Lung microvascular endothelial cell (primary cell): Measurements from ENCODE around the gene KIF5B. TPM values are rescaled to one million over a fixed set of nuclear protein-coding genes. Genes with fewer than 3 reads are reported as not detected.
"Not testable (repeated sequence)": the region's sequence is repeated elsewhere in the genome, so short reads cannot be mapped to it uniquely, and the experiment has no call there.

Experiments
- DNase-seq, 2 donors: peaks; one replicate each; pipeline versions ENCODE4 v3.0.0 to v3.0.0-alpha.2; 2010; ENCODE audit warnings: low read depth in 2 of 2
- total RNA-seq: library from RNA; depleted of rRNA; stranded (reverse); fragments of >200 nt; gene quantifications from 2 replicates; pipeline ENCODE4 v1.2.1, GENCODE V29; 2014

Gene KIF5B
- total RNA-seq, 1 donor from 2014 or later, result 91.9 TPM

DNA sequence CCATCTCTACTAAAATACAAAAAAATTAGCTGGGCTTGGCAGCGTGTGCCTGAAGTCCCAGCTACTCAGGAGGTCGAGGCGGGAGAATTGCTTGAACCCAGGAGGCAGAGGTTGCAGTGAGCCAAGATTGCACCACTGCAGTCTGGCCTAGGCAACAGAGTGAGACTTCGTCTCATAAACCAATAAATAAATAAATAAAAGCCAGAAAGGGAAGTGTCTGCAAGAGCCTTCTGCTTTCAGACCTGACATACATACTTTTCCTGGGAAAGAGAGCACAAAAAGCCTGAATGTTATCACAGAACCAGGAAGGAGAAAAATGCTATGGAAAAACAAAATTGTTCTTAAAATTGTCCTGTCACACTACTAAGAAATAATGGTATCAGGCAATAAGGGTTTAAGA, 4.1 kb upstream of the KIF5B start:
- DNase-seq, result no peak

- DNase-seq, result no peak
These were observed 3.2 kb upstream of the KIF5B start for GRCh38 chr10:32059472-32059871.

DNA sequence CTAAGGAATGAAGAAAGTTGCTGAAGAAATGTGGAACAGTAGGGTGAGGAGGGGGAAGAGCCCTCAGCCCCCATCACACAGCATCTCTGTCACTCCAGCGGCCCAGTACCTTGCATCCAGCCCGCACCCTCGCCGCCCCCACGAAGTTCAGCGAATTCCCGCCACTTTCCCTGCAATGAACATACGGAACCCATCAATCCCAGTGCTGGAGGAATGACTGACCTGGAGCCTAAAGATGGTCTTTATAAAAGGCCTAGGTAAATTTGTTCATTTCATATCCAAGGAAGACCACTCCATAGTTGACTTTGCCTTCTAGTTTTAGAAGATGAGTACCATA, 779 bp upstream of the KIF5B start:
- DNase-seq, result no peak

- peak; percentile 71 to 81 for DNase-seq
These were observed 618 bp downstream of the KIF5B start for GRCh38 chr10:32055478-32056135.

GRCh38 chr10:32054094-32054493, 2.1 kb downstream of the KIF5B start:
- peak; percentile 65 to 76 for DNase-seq

- DNase-seq, result not testable (repeated sequence)
These were observed 2.8 kb downstream of the KIF5B start for GRCh38 chr10:32053392-32053791.

- DNase-seq, result peak in 1 of 2 donors; percentile 16
These were observed 4.3 kb downstream of the KIF5B start for GRCh38 chr10:32051926-32052325.

- DNase-seq, result no peak
These were observed 6.0 kb downstream of the KIF5B start for GRCh38 chr10:32050177-32050576.

- no peak for DNase-seq
These were observed 7.1 kb downstream of the KIF5B start for GRCh38 chr10:32049113-32049512.

GRCh38 chr10:32048282-32048681, 7.9 kb downstream of the KIF5B start:
- no peak for DNase-seq

GRCh38 chr10:32047881-32048280, 8.3 kb downstream of the KIF5B start:
- DNase-seq, result no peak

DNA sequence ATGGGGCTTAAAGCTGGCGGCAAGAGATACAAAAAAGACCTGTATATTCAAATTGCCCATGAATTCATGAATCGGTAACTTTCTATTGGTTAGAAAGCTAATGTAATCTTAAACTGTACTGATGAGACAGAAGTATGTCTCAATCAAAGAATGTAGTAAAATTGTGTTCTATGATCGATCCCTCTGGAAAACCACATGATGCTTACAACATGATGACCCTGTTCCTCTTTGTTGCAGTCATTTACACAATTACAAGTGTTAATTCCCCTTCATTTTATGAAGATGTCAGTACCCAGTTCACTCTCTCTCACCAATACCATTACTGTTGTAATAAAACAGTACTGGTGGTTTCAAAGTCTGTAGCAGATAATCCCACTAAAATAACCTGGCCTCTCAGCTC, 10.1 kb downstream of the KIF5B start:
- no peak for DNase-seq

GRCh38 chr10:32042730-32043129, 13.5 kb downstream of the KIF5B start:
- DNase-seq, result not testable (repeated sequence)

- no peak for DNase-seq
These were observed 14.8 kb downstream of the KIF5B start for GRCh38 chr10:32041290-32042028.

- DNase-seq, result no peak
These were observed 16.5 kb downstream of the KIF5B start for GRCh38 chr10:32039734-32040133.

DNA sequence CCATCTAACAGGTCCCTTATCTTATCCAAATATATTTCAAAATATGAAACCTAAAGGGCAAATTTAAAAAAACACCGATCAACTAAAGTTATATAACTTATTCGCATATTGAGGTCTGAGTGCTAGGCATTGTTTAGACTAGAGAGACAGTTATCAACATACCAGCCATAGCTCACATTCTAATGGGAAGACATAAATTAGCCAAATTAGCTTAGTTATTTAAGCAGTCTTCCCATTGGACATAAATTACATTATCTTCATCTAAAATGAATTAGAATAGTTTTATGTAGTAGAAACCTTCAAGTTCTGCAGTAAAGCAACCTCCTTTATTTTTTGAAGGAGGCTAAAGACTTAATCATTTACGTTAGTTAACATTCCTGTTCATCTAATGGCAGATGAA, 17.4 kb downstream of the KIF5B start:
- no peak for DNase-seq

DNA sequence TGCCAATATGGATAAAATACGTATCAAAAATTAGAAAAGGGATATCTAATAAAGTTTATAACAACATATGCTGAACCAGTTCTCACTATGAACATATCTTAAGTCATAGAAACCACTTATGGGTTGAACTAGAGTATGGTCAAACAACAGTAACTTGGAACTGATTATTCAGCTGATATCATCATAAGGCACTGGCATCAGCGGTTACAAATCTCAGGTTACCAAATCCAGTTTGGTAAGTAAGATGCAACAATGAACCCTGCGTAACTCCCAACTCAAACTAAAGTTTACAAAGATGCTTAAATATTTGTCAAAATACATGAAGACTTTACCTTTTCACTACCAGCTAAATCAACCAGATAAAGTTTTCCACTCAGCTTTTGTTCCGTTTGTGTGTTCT, 19.3 kb downstream of the KIF5B start:
- no peak for DNase-seq

- DNase-seq, result no peak
These were observed 21.2 kb downstream of the KIF5B start for GRCh38 chr10:32035038-32035437.

- no peak for DNase-seq
These were observed 23.1 kb downstream of the KIF5B start for GRCh38 chr10:32033171-32033570.

DNA sequence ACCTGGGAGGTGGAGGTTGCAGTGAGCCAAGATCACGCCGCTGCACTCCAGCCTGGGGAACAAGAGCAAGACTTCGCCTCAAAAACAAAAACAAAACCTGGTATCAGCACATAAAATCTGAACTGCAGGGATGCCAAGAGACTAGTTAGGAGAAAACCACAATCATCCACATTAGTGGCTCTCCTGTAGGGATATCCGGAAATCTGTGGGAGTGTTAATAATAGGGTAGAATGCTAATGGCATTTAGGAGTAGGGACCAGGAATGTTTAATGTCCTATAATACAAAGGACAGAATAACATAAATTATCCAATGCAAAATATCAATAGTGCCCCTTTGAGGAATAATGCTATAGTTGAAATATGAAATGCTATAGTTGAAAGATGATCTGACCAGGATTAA, 24.3 kb downstream of the KIF5B start:
- DNase-seq, result no peak

DNA sequence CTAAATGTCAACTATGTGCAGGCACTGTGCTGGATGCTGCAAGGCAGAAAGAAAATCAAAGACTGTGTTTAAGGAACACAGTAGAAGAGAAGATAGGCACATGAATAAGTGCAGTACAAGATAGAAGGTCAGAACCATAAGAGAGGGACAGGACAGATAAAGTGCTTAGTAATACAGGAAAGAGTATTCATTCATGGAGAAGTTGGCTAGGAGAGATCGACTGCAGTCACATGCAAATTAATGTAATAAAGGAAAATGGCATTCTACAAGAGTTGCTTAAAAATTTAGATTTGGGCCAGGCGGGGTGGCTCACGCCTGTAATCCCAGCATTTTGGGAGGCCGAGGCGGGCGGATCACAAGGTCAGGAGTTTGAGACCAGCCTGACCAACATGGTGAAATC, 24.8 kb downstream of the KIF5B start:
- DNase-seq, result no peak

DNA sequence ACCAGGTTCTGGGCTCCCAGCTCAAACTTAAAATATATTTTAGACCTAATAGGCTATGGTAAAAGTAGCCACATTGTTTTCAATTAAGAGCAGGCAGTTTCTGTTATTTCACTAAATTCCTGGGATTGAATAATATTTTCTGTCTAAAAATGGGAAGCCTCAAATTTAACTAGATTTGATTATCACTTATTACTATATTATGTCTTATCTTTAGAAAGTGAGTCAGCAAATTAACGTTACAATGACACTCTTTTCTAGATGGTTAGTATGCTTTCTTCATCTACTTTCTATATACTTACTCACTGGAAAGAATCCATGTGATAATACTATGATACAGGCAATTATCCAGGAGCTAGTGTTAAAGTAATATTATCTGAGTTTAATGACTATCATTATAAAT, 27.5 kb downstream of the KIF5B start:
- no peak for DNase-seq

DNA sequence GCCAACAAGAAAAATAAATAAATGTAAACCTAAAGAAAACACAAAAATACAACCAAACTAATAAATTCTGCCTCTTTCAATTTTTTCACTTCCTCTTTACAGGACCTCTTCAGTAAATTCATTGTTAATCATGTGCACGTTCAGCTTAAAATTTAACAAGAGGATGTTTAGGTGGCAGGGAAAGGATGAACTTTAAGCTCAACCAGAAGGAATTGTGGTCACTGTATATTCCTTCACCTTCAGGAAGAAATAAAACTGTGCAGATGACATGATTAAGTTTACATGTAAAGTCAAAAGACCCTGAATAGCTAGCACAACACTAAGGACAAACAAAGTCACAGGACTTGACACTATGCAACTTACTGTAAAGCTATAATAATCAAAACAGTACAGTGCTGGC, 33.0 kb downstream of the KIF5B start:
- no peak for DNase-seq
